Neural progenitor cell (in vitro differentiated cells): ENCODE data around the gene MYO5A.

ENCODE experiments used
- CTCF ChIP-seq: fragments of 200-600 bp; sonication (generic); IDR thresholded peaks from 2 replicates; pipeline ENCODE4 v1.5.1; 2017; ENCODE audit warnings: antibody characterized with exemption, mild to moderate bottlenecking
- EZH2 ChIP-seq: fragments of 200-600 bp; sonication (generic); IDR thresholded peaks from 2 replicates; pipeline ENCODE4 v1.6.1; 2017; ENCODE audit warnings: antibody characterized with exemption, mild to moderate bottlenecking, moderate library complexity
- EZH2phosphoT487 ChIP-seq: fragments of 200-600 bp; sonication (generic); IDR thresholded peaks from 2 replicates; pipeline ENCODE4 v1.6.1; 2017; ENCODE audit warnings: antibody characterized with exemption

- TF ChIP-seq CTCF (no peak), EZH2phosphoT487 (no peak), EZH2 (no peak)
Observed at GRCh38 chr15:52385670-52386069, 143.0 kb downstream of the MYO5A start.
